Daoy (cell line): ENCODE measurements around the gene GFPT1. TPM values are rescaled to one million over a fixed set of nuclear protein-coding genes. Genes with fewer than 3 reads are reported as not detected.
"Not testable (repeated sequence)": the region's sequence is repeated elsewhere in the genome, so short reads cannot be mapped to it uniquely, and the experiment has no call there.

ENCODE experiments used
- DNase-seq: peaks from one replicate; pipeline ENCODE4 v3.0.0-alpha.2; 2015; ENCODE audit warnings: low read depth
- total RNA-seq: library from RNA; depleted of rRNA; stranded (reverse); fragments of >200 nt; shearing (Covaris generic); gene quantifications from 2 replicates; pipeline ENCODE4 v1.2.3, GENCODE V29; 2014

The GFPT1 gene
- total RNA-seq, 1 experiment from 2014 or later, result 21.7 TPM

DNA sequence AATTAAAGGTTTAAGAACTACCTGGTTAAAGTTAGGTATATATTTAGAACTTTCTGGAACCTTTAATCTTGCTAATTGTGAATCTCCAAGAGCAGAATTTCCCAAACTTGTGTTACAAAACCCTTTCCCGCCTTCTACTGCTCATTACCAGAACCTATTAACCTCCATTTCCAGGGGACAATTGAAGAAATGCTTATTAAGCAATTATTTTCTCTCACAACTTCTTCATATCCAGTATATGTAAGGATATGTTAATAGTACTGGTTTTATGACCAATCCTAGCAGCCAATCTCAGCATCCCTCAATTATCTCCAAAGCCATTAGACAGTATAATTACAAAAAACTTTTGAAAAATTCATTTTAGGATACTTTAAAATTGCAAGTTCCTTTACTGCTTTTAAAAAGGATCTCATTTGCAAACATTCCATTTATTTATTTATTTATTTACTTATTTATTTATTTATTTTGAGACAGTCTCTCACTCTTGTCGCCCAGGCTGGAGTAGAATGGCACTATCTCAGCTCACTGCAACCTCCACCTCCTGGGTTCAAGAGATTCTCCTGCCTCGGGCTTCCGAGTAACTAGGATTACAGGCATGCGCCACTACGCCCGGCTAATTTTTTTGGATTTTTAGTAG, 3.7 kb downstream of the GFPT1 start:
- DNase-seq, result no peak

GRCh38 chr2:69382547-69382946, 4.5 kb downstream of the GFPT1 start:
- DNase-seq, result no peak

DNA sequence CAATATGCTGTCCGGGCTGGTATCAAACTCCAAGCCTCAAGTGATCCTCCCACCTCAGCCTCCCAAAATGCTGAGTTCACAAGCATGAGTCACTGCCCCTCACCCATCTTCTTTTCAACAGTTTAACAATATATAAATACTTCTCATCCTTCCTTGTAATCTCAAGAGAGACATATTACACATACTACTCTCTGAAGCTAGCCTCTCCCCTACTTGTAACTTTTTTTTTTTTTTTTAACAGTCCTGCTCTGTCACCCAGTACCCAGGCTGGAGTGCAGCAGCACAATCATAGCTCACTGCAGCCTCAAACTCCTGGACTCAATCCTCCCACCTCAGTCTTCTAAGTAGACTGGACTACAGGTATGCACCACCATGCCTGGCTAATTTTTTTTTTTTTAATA, 5.7 kb downstream of the GFPT1 start:
- DNase-seq, result peak; percentile 45

DNA sequence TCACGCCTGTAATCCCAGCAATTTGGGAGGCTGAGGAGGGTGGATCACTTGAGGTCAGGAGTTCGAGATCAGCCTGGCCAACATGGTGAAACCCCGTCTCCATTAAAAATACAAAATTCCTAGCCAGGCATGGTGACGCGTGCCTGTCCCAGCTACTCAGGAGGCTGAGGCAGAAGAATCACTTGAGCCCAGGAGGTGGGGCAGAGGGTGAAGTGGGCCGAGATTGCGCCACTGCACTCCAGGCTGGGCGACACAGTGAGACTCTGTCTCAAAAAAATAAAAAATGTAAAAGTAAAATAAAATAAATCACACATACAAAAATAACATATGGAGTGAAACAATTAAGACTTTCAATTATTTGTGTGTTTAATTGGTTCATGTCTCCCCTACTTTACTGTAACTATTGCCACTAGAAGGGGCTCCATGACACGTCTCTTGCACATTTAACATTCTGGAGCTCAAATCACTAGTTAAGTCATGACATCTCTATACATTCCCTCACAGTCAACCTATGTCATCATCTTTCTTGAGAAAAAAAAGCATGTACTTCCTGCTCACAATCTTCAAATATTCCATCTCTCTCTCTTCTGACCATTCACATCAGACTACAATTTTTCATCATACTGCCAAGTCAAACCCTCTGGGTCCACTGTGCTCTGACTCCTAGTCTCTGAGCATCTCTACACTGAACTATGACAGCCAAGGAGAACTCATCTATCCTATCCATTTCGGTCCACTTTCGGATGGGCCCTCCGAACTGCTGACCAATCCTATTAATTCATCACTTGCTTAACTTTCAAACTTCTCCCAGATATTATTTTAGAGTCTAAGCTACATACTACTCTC, 6.7 kb downstream of the GFPT1 start:
- no peak for DNase-seq

DNA sequence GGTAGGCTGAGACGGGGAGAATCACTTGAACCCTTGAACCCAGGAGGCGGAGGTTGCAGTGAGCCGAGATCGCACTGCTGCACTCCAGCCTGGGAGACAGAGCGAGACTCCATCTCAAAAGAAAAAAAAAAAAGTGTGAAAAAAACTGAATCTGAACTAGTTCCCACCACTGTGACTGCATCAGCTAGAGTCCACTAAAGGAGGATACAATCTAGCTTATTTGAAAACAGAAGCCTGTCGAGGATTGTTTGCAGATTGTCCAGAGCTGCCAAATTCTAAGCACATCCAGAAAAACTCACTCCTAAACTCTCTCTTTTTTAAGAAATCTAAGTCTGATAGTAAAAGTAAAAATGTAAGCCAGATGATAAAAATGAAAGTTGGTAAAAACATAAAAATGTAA, 10.6 kb downstream of the GFPT1 start:
- DNase-seq, result no peak

DNA sequence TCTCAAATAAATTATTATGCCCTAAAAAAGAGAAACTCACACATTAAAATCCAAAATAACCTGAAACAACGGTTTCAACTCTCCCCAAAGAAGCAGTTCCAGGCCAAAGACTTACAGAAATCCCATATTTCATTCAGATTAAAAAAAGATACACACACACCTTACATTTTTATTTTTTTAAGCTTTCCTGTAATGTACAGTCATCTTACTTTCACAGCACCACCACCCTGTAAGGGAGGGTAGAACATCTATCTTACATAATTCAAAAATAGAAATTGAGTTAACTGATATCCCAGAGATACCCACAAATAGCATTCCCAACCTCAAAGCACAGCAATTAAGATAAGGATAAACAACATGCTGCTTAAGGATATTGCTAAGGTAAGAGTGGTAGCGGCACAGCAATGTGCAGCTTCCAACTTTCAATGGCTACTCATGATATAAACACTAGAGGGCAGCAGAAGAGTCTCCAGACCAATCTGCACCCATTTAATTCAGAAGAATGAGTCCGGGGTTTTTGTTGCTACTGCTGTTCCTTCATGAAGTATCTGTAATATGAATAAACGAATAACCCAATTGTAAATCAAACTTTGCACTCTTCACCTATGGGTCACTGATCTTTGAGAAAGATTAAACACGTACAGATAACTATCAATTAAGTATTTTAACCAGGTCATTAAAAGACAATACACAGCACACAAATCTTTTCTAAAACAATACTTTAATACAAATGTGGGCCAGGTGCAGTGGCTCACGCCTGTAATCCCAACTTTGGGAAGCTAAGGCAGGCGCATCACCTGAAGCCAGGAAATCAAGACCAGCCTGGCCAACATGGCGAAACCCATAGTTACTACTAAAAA, 11.3 kb downstream of the GFPT1 start:
- peak; percentile 7 for DNase-seq

GRCh38 chr2:69372767-69373166, 14.3 kb downstream of the GFPT1 start:
- no peak for DNase-seq

DNA sequence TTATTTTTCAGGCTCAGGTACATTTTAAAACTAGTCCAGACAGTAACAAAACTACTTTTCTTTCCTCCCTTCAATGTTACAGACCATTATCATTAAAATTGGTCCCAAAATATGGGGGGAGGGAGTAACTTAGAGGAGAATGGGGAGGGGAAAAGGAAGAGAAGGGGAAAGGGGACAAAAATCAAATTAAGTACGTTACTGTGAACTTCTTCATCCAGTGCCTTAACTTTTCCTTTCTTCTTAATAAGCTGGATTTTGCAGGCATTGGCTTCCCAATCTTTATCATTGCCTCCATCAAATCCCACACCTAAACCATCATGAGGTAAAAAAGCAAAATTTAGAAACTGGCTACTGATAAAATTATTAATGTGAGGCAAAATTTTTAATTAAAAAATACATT, 17.2 kb downstream of the GFPT1 start:
- DNase-seq, result no peak

DNA sequence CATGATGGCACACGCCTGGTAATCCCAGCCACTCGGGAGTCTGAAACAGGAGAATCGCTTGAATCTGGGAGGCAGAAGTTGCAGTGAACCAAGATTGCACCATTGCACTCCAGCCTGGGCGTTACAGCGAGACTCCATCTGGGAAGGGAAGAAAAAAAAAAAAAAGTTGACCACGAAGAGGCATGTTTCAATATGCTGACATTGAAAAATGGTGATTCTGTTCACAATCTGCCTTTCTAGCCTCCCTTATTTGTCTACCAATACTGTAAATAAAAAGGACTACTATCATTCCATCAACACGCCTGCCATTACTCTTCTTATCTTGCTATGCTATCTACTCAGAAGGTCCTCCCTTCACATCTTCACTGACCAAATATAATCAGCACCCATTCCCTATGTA, 18.4 kb downstream of the GFPT1 start:
- no peak for DNase-seq

GRCh38 chr2:69359371-69359770, 27.7 kb downstream of the GFPT1 start:
- DNase-seq, result no peak

- no peak for DNase-seq
Measured at GRCh38 chr2:69358914-69359313, 28.1 kb downstream of the GFPT1 start.

GRCh38 chr2:69356471-69356870, 30.6 kb downstream of the GFPT1 start:
- no peak for DNase-seq

DNA sequence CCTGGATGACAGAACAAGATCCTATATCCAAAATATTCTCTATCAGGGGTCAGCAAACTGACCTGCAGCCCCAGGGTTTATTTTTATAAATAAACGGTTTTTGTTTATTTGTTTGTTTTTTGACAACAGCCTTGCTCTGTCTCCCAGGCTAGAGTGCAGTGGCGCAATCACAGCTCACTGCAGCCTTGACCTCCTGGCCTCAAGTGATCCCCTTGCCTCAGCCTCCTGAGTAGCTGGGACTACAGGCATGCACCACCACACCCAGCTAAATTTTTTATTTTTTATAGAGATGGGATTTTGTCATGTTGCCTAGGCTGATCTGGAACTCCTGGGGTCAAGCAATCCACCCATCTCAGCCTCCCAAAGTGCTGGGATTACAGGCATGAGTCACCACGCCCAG, 32.1 kb downstream of the GFPT1 start:
- DNase-seq, result not testable (repeated sequence)

GRCh38 chr2:69353360-69353759, 33.7 kb downstream of the GFPT1 start:
- DNase-seq, result no peak

GRCh38 chr2:69348781-69349180, 38.2 kb downstream of the GFPT1 start:
- no peak for DNase-seq

DNA sequence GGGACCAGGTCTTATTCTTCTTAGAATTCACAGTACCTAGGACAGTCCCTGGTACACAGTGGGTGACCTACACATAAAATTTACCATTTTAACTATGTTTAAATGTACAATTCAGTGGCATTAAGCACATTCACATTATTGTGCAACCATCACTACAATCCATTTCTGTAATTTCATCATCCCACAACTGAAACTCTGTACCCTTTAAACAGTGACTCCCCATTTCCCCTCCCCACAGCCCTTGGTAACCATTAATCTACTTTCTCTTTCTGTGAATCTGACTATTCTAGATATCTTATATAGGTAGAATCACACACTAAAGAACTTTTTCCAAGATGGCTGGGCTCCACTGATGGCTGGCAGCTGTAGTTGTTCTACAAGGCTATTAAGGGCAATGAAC, 41.6 kb downstream of the GFPT1 start:
- DNase-seq, result no peak

DNA sequence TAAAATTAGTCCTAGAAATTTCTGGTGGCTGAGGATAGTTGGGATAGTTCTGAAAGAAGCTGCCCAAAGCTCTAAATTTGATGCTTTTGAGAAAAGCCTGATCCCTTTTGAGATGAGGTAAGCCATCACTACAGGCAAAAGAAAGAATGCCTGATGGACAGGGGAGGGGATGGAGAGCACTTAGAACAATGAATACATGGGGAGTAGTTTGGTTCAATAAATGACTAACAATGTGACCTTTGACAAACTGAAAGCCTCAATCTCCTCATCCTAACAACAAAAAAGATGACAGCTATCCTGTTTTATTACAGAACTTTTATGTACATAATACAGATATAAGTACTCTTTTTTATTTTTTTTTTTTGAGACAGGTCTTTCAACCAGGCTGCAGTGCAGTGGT, 42.7 kb downstream of the GFPT1 start:
- DNase-seq, result no peak

DNA sequence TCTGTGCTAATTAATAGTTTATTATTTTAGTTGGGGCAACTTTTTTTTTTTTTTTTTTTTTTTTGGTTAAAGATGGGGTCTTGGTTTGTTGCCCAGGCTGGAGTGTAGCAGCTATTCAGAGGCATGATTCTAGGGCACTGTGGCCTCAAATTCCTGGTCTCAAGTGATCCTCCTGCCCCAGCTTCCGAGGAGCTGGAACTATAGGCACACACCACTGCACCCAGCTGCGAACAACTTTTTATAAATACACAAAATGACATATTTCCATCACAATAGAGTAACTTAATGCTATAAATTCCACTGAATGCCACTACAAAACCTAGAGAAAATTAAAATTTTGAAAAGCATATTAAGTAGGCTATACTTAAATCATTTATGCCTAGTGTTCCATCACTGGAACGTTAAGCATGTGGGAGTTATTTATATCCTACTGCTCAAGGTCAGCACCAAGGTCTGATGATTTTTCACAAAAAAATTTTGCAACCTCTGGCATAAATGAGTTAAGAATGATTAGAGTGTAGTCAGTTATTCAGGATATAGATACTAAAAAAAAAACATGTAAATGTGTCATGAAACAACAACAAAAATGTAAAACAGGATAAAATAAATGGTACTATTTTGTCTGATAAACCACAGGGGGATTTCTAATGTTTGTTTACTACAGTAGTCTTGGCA, 46.8 kb downstream of the GFPT1 start:
- DNase-seq, result no peak

DNA sequence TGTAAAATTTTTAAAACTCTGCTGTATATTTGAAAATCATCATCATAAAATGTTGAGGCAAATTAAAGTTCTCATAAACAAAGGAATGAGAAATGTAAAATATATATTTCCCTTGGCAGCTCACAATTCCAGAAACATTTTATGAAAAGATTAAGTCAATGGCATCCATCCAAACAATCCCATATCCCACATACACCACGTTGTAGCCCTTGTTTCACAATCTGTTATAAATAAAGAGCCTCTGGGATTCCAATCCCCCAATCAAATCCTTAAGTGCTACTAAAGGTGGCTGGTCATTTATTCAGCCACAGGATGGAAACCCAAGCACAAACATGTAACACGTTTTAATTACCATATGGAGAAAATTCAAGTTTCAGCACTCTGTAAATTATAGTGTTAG, 51.7 kb downstream of the GFPT1 start:
- no peak for DNase-seq

DNA sequence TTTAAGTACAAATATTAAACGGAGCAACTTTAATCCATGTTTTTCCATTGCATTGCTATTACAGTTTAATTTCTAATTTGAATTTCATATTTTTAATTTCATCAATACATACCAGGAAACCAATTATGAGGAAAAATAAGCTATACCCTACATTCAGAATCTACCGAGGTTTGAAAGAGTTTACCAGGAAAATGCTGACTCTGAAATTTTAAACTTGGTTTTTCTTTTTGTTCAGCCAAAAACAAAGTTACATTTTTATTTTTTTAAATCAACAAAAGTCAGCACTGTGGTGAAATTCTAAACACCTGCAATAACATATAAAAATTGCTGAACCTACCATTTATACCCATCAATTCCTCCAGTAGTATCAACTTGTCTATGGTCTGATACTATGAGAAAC, 53.7 kb downstream of the GFPT1 start:
- DNase-seq, result no peak

GRCh38 chr2:69330781-69331180, 56.2 kb downstream of the GFPT1 start:
- DNase-seq, result no peak

DNA sequence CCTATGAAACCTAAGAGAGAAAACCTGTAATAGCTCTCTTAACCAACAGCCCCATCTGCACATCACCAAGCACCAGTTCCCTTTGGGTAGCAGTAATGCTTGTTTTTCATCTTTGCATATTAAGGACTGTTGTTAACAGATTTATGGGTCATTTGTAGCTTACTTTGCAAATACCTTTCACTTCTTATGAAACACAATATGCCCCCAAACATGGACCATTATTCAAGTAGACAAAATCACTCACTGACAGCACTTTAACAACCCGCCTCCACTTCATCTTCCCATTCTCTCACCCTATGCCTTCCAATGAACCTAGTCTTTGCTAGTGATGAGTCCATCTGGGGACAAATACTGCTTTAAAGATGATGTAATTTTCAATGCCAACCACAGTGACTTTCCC, 64.4 kb downstream of the GFPT1 start:
- DNase-seq, result no peak
